Fibroblast of skin of right quadriceps (primary cell): ENCODE data around the gene RAB11A.

Experiments
- DNase-seq: peaks from one replicate; pipeline ENCODE4 v3.0.0-alpha.2; 2013

The RAB11A gene

GRCh38 chr15:65887565-65887964 lies 18.3 kb downstream of the RAB11A start:
- no peak for DNase-seq

GRCh38 chr15:65888981-65889380 lies 19.7 kb downstream of the RAB11A start:
- no peak for DNase-seq

GRCh38 chr15:65893060-65893459 lies 23.8 kb downstream of the RAB11A start:
- no peak for DNase-seq

- no peak for DNase-seq
Measured at GRCh38 chr15:65896236-65896635, 26.9 kb downstream of the RAB11A start.

GRCh38 chr15:65900488-65900887 lies 31.2 kb downstream of the RAB11A start:
- no peak for DNase-seq

GRCh38 chr15:65901336-65901735 lies 32.0 kb downstream of the RAB11A start:
- DNase-seq = no peak

GRCh38 chr15:65901836-65902235 lies 32.5 kb downstream of the RAB11A start:
- DNase-seq = no peak

GRCh38 chr15:65902373-65902772 lies 33.1 kb downstream of the RAB11A start:
- no peak for DNase-seq

GRCh38 chr15:65903296-65904073 lies 34.2 kb downstream of the RAB11A start:
- peak; percentile 26 for DNase-seq

- no peak for DNase-seq
Measured at GRCh38 chr15:65904301-65904700, 35.0 kb downstream of the RAB11A start.

GRCh38 chr15:65906396-65906795 lies 37.1 kb downstream of the RAB11A start:
- no peak for DNase-seq

- DNase-seq = no peak
Measured at GRCh38 chr15:65907661-65908060, 38.4 kb downstream of the RAB11A start.

GRCh38 chr15:65908876-65909275 lies 39.6 kb downstream of the RAB11A start:
- no peak for DNase-seq

GRCh38 chr15:65909831-65910230 lies 40.5 kb downstream of the RAB11A start:
- no peak for DNase-seq

- DNase-seq = no peak
Measured at GRCh38 chr15:65910341-65910740, 41.0 kb downstream of the RAB11A start.

- no peak for DNase-seq
Measured at GRCh38 chr15:65912235-65912634, 42.9 kb downstream of the RAB11A start.

GRCh38 chr15:65913631-65914199 lies 44.4 kb downstream of the RAB11A start:
- no peak for DNase-seq

GRCh38 chr15:65914386-65914785 lies 45.1 kb downstream of the RAB11A start:
- no peak for DNase-seq

- DNase-seq = no peak
Measured at GRCh38 chr15:65914981-65915925, 46.0 kb downstream of the RAB11A start.

GRCh38 chr15:65916041-65916663 lies 46.9 kb downstream of the RAB11A start:
- DNase-seq = no peak

- peak; percentile 70 for DNase-seq
Measured at GRCh38 chr15:65916664-65917406, 47.5 kb downstream of the RAB11A start.

GRCh38 chr15:65917407-65917756 lies 48.1 kb downstream of the RAB11A start:
- DNase-seq = no peak
